Ishikawa (cell line): ENCODE data around the gene NHS.

ENCODE experiments used
- CEBPB ChIP-seq: IDR thresholded peaks from 2 replicates; pipeline ENCODE4 v1.6.1; 2012
- CREB1 ChIP-seq: IDR thresholded peaks from 2 replicates; pipeline ENCODE4 v1.6.1; 2012; ENCODE audit warnings: low read depth
- EGR1 ChIP-seq: IDR thresholded peaks from 2 replicates; pipeline ENCODE4 v1.6.1; 2012
- EP300 ChIP-seq: IDR thresholded peaks from 2 replicates; pipeline ENCODE4 v1.6.1; 2012; ENCODE audit warnings: borderline replicate concordance
- FOXM1 ChIP-seq: IDR thresholded peaks from 2 replicates; pipeline ENCODE4 v1.6.1; 2012; ENCODE audit warnings: low read depth, borderline replicate concordance
- MAX ChIP-seq: IDR thresholded peaks from 2 replicates; pipeline ENCODE4 v1.6.1; 2012
- NFIC ChIP-seq: IDR thresholded peaks from 2 replicates; pipeline ENCODE4 v1.6.1; 2012
- RAD21 ChIP-seq: IDR thresholded peaks from 2 replicates; pipeline ENCODE4 v1.6.1; 2012; ENCODE audit warnings: low read depth
- REST ChIP-seq: IDR thresholded peaks from 2 replicates; pipeline ENCODE4 v1.6.1; 2012; ENCODE audit warnings: low read depth, mild to moderate bottlenecking
- TAF1 ChIP-seq: IDR thresholded peaks from 2 replicates; pipeline ENCODE4 v1.6.1; 2012; ENCODE audit warnings: low read depth, mild to moderate bottlenecking
- TCF12 ChIP-seq: IDR thresholded peaks from 2 replicates; pipeline ENCODE4 v1.6.1; 2012; ENCODE audit warnings: low read depth
- TEAD4 ChIP-seq: IDR thresholded peaks from 2 replicates; pipeline ENCODE4 v1.6.1; 2012
- USF1 ChIP-seq: IDR thresholded peaks from 2 replicates; pipeline ENCODE4 v1.6.1; 2012
- YY1 ChIP-seq: IDR thresholded peaks from 2 replicates; pipeline ENCODE4 v1.6.1; 2012; ENCODE audit warnings: low read depth
- ZBTB7A ChIP-seq: IDR thresholded peaks from 2 replicates; pipeline ENCODE4 v1.6.1; 2012; ENCODE audit warnings: low read depth

Gene NHS

GRCh38 chrX:17449866-17450265 lies 74.9 kb downstream of the NHS start:
- TF ChIP-seq TCF12 = no peak
- no peak for TF ChIP-seq TAF1
- TF ChIP-seq MAX = no peak
- no peak for TF ChIP-seq FOXM1
- TF ChIP-seq CEBPB = no peak
- TF ChIP-seq CREB1 = no peak
- no peak for TF ChIP-seq ZBTB7A
- TF ChIP-seq RAD21 = no peak
- no peak for TF ChIP-seq NFIC
- no peak for TF ChIP-seq YY1
- no peak for TF ChIP-seq EGR1
- no peak for TF ChIP-seq USF1
- no peak for TF ChIP-seq TEAD4
- TF ChIP-seq EP300 = no peak
- no peak for TF ChIP-seq REST

DNA sequence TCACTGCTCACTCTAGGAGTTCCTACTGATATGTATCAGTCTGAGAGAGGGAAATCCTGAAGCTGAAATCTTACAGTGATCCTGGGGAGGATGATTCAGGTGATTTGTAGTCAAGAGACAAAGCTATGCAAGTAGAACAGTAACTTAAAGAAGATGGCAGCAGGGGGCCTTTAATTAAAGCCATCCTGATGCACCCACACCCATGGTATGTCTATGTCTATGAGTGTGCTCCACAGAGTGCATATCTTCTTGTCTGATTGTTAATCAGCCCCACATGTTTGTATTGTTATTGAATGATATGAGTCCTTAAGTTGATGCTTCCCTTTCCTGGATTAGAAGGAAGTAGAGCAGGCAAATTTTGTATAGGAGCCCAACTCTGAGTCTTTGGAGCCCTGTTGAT lies 78.8 kb downstream of the NHS start:
- TF ChIP-seq TAF1 = no peak
- TF ChIP-seq FOXM1 = no peak
- no peak for TF ChIP-seq CREB1
- TF ChIP-seq TCF12 = no peak
- TF ChIP-seq CEBPB = no peak
- no peak for TF ChIP-seq NFIC
- TF ChIP-seq EGR1 = no peak
- TF ChIP-seq MAX = no peak
- no peak for TF ChIP-seq YY1
- TF ChIP-seq ZBTB7A = no peak
- TF ChIP-seq TEAD4 = no peak
- TF ChIP-seq RAD21 = no peak
- no peak for TF ChIP-seq EP300
- no peak for TF ChIP-seq REST

- TF ChIP-seq CEBPB = no peak
- no peak for TF ChIP-seq EGR1
- TF ChIP-seq ZBTB7A = no peak
- TF ChIP-seq YY1 = no peak
- no peak for TF ChIP-seq CREB1
- TF ChIP-seq EP300 = no peak
- TF ChIP-seq REST = no peak
- TF ChIP-seq NFIC = no peak
- no peak for TF ChIP-seq RAD21
- TF ChIP-seq TCF12 = no peak
- no peak for TF ChIP-seq FOXM1
- no peak for TF ChIP-seq USF1
- no peak for TF ChIP-seq TEAD4
- TF ChIP-seq TAF1 = no peak
- no peak for TF ChIP-seq MAX
These were observed 81.5 kb downstream of the NHS start for GRCh38 chrX:17456526-17456925.

GRCh38 chrX:17459008-17459611 lies 84.1 kb downstream of the NHS start:
- TF ChIP-seq TCF12 (no peak), RAD21 (no peak), MAX (no peak), TAF1 (no peak), USF1 (no peak), CREB1 (no peak), REST (no peak), TEAD4 (no peak), EGR1 (no peak)
